Liver (tissue), 3 donors: ENCODE data around the gene SATB2.

Source experiments
- CTCF ChIP-seq: fragments of 150-350 bp; IDR thresholded peaks from 2 replicates; pipeline ENCODE4 v1.5.1; 2017; ENCODE audit warnings: improper control_type of control experiment, low read depth, low read length; ENCODE audit not compliant: missing input control
- NR2F2 ChIP-seq: IDR thresholded peaks from 2 replicates; pipeline ENCODE4 v1.6.1; 2016; ENCODE audit warnings: antibody characterized with exemption
- TF ChIP-seq, protein P1 (sequence below): IDR thresholded peaks from 2 replicates; pipeline ENCODE4 v1.6.1; 2016; ENCODE audit warnings: antibody characterized with exemption
- donor health status: healthy.
- donor health status: healthy.

DNA sequence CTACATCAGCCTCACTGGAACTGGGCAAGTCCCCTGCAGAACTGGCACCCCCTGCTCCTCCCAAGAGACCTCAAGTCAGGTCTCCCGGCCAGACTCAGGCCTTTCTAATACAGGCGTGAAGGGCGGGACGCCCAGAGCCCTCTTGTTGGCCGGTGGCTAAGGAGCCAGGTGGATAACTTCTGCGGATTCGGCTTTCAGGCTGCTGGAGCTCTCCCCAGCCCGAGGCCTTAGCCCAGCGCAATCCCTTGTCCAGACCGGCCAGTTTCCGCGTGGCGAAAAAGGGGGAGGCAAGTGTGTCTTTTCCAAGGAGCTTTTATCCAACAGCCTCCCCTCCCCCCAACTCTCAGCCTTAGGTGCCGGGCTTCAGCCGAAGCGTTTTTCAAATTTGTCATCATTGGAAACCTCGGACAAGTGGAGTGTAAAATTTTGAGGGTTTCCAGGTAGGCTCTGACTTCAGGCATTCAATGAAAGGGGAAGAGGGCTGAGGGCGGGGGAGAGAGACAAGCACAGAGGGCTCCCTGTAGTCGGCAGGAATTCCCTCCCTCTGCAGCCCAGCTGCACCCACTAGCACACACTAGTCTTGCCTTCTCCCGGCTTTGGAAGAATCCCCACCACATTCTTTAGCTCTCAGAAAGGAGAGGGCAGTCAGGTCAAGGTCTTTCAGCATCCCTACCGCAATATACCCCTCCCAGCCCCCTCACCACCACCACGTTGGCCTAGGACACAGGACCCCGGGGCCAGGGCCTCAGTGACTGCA lies 9.5 kb upstream of the SATB2 start:
- TF ChIP-seq, protein P1, sequence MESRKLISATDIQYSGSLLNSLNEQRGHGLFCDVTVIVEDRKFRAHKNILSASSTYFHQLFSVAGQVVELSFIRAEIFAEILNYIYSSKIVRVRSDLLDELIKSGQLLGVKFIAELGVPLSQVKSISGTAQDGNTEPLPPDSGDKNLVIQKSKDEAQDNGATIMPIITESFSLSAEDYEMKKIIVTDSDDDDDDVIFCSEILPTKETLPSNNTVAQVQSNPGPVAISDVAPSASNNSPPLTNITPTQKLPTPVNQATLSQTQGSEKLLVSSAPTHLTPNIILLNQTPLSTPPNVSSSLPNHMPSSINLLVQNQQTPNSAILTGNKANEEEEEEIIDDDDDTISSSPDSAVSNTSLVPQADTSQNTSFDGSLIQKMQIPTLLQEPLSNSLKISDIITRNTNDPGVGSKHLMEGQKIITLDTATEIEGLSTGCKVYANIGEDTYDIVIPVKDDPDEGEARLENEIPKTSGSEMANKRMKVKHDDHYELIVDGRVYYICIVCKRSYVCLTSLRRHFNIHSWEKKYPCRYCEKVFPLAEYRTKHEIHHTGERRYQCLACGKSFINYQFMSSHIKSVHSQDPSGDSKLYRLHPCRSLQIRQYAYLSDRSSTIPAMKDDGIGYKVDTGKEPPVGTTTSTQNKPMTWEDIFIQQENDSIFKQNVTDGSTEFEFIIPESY: no peak
- TF ChIP-seq CTCF (no peak), NR2F2 (no peak)
